Thyroid gland (tissue), 4 donors: ENCODE results near the gene SGCA. TPM values are rescaled to one million over a fixed set of nuclear protein-coding genes. Genes with fewer than 3 reads are reported as not detected.

Experiments used
- DNase-seq, 2 donors: peaks; one replicate each; pipeline ENCODE4 v3.0.0-alpha.2; 2019
- H3K27ac ChIP-seq, 3 donors: fragments of 200-600 bp; sonication (generic); 1 replicate in 2 of 3; 2 replicates in 1 of 3; pipeline ENCODE4 v1.5.1; 2016 to 2019; ENCODE audit warnings: mild to moderate bottlenecking in 1 of 3, moderate library complexity in 1 of 3
- H3K27me3 ChIP-seq: fragments of 200-600 bp; sonication (generic); one replicate; pipeline ENCODE4 v1.5.1; 2019
- H3K36me3 ChIP-seq, 2 donors: fragments of 200-600 bp; sonication (generic); one replicate each; pipeline ENCODE4 v1.5.1; 2016 to 2019
- H3K4me1 ChIP-seq, 2 donors: fragments of 200-600 bp; sonication (generic); one replicate each; pipeline ENCODE4 v1.5.1; 2017 to 2019
- H3K4me3 ChIP-seq, 3 donors: fragments of 200-600 bp; sonication (generic); replicated peaks in 1 of 3; 1 replicate in 2 of 3; 2 replicates in 1 of 3; pipeline ENCODE4 v1.5.1; 2016; ENCODE audit warnings: mild to moderate bottlenecking in 1 of 3
- H3K9me3 ChIP-seq: fragments of 200-600 bp; sonication (generic); one replicate; pipeline ENCODE4 v1.5.1; 2017
- POLR2A ChIP-seq, 2 donors: fragments of 450-650 bp; IDR thresholded peaks; one replicate each; pipeline ENCODE4 v1.6.1; 2017; ENCODE audit warnings: antibody characterized with exemption in 2 of 2, mild to moderate bottlenecking in 2 of 2, moderate library complexity in 1 of 2
- WGBS, 2 donors: methylation state at CpG; one replicate each; pipeline ENCODE4 v1.1.5; 2017; 5-methylcytosine and 5-hydroxymethylcytosine counted together
- intact Hi-C: fragments of 100-400 bp; cut with DNase I; formaldehyde crosslinking; loops from one replicate; pipeline ENCODE4 v1.15.1; 2023
- total RNA-seq, 4 donors: library from RNA; depleted of rRNA; stranded (reverse); fragments of >200 nt; gene quantifications; one replicate each; pipeline ENCODE4 v1.2.3, GENCODE V29; 2016
- TF ChIP-seq, protein P1 (sequence below), 6 experiments: fragments of 200-600 bp in 3 of 6; fragments of 450-650 bp in 3 of 6; sonication (generic) in 3 of 6; IDR thresholded peaks; one replicate each; pipeline ENCODE4 v1.5.1; 2016 to 2019; ENCODE audit warnings: antibody characterized with exemption in 6 of 6, mild to moderate bottlenecking in 2 of 6, inconsistent platforms in 1 of 6, moderate library complexity in 1 of 6

SGCA gene
- total RNA-seq: 1 to 10 TPM in 1 of 4 donors, not detected in 3; 2.0 TPM

DNA sequence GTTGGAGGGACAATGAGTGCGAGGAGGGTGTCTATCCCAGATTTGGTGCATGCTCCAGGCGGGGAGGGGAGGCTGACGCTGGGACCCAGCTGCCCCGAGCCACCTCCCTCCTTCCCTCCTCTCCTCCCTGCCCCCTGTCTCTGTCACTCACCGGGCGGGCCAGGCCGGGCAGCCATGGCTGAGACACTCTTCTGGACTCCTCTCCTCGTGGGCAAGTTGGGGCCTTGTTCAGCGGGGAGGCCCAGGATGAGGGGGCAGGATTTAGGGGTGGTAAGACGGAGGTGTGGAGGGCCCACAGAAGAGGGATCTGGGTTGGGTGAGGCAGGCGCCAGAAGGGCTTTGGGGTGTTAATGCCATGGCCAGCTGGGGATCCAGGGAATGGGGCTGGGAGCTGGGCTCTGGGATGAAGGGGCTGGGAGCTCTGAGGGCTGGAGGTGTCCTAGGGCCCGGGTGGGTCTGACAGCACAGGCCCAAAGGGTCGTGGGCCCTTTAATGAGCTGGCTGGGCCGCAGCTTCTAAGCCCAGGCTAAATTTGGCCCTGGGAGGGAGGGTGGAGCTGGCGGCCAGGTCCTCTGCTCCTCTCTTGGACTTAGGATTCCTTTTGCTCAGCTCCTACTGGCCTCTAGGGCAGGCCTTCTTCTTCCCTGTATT, at the start of gene SGCA:
TSS of gene SGCA (plus strand) at position 139 of the 651 bp plus-strand sequence. CDS start at position 175, 36 bp downstream.
- TF ChIP-seq, protein P1, sequence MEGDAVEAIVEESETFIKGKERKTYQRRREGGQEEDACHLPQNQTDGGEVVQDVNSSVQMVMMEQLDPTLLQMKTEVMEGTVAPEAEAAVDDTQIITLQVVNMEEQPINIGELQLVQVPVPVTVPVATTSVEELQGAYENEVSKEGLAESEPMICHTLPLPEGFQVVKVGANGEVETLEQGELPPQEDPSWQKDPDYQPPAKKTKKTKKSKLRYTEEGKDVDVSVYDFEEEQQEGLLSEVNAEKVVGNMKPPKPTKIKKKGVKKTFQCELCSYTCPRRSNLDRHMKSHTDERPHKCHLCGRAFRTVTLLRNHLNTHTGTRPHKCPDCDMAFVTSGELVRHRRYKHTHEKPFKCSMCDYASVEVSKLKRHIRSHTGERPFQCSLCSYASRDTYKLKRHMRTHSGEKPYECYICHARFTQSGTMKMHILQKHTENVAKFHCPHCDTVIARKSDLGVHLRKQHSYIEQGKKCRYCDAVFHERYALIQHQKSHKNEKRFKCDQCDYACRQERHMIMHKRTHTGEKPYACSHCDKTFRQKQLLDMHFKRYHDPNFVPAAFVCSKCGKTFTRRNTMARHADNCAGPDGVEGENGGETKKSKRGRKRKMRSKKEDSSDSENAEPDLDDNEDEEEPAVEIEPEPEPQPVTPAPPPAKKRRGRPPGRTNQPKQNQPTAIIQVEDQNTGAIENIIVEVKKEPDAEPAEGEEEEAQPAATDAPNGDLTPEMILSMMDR (IDR thresholded peaks at IDR 0.05): no peak
- no peak for TF ChIP-seq POLR2A (IDR thresholded peaks at IDR 0.05)
- Histone ChIP-seq H3K9me3 (no peaks in the 10 kb centered on the region), H3K27me3 (no peaks in the 10 kb centered on the region), H3K27ac (no peak within 1 kb of the TSS), H3K36me3 (no peaks in the 10 kb centered on the region), H3K4me1 (peaks cover 0 to 3% of the 10 kb centered on the region in 2 donors), H3K4me3 (no peak within 1 kb of the TSS)
- 58 to 71% methylated on average over 12 to 13 of the region's 15 CpGs for WGBS, 2 donors
- intact Hi-C loops: no loop called here
- DNase-seq: no peak

GRCh38 chr17:50117202-50118051, 48.4 kb upstream of the SGCA start:
- DNase-seq: peak; percentile 64 to 66
- TF ChIP-seq POLR2A (IDR thresholded peaks at IDR 0.05): no peak
- TF ChIP-seq, protein P1 (IDR thresholded peaks at IDR 0.05): peak in 5 of 6 experiments; percentile 35 to 76 (median 69)
- no peak overlapping the region for H3K4me3 ChIP-seq
- intact Hi-C loops: loop anchor here (10.0 kb wide), 1 partner anchor 177 kb away; no protein-coding TSS in a partner anchor
- peaks cover 7 to 11% of the 10 kb centered on the region in 2 donors for H3K4me1 ChIP-seq
- H3K36me3 ChIP-seq: no peaks in the 10 kb centered on the region
- no peaks in the 10 kb centered on the region for H3K27me3 ChIP-seq
- H3K27ac ChIP-seq: no peak overlapping the region
- no peaks in the 10 kb centered on the region for H3K9me3 ChIP-seq
- WGBS, 2 donors: 27 to 30% methylated on average over 13 to 24 of the region's 64 CpGs

DNA sequence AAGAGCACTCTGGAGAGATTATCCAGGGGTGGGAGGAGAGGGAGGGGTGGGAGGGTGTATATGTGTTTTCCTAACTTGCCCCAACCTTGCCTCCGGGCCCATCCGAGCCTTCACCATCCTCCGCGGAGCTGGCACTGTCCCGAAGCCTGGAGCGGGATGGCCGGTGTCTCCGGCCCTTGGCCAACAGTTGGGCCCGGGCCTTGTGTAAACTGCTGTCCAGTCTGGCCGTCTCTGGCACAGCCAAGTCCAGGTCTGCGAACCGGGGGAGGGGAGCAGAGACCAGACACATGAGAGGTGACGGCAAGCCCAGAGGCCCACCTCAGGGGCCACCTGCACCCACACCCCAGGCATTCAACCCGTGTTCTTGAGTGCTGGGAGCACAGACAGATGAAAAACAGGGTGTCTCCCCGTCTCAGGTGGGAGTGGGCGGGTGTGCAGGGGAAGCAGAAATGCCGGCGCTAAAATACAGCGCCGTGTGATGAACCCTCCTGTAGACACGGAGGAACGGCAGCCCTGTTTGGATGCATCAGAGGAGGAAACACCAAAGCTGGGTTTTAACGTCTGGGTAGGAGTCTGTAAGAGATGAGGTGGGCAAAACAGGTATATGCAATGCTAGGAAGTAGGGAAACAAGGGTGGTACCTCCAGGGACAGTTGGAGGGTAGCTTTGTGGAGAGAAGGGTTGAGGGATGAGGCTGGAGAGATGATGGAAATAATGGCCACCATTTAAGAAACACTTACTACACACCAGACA, 47.6 kb upstream of the SGCA start:
- 72 to 87% methylated on average over 18 to 22 of the region's 23 CpGs for WGBS, 2 donors
- no peak for DNase-seq

GRCh38 chr17:50118828-50119218, 47.0 kb upstream of the SGCA start:
- 76 to 86% methylated on average over 3 to 4 of the region's 4 CpGs for WGBS, 2 donors
- peaks cover 7 to 14% of the 10 kb centered on the region in 2 donors for H3K4me1 ChIP-seq
- DNase-seq: no peak
- H3K27me3 ChIP-seq: no peaks in the 10 kb centered on the region
- H3K9me3 ChIP-seq: no peaks in the 10 kb centered on the region
- no peak for TF ChIP-seq POLR2A (IDR thresholded peaks at IDR 0.05)
- TF ChIP-seq, protein P1 (IDR thresholded peaks at IDR 0.05): no peak
- no peak overlapping the region for H3K27ac ChIP-seq
- H3K4me3 ChIP-seq: no peak overlapping the region
- intact Hi-C loops: loop anchor here (10.0 kb wide), 1 partner anchor 176 kb away; no protein-coding TSS in a partner anchor
- no peaks in the 10 kb centered on the region for H3K36me3 ChIP-seq

More for the DNA sequence above, 47.6 kb upstream of the SGCA start:
- Histone ChIP-seq H3K9me3 (no peaks in the 10 kb centered on the region), H3K27ac (no peak overlapping the region), H3K27me3 (no peaks in the 10 kb centered on the region), H3K4me3 (no peak overlapping the region), H3K4me1 (peaks cover 7 to 10% of the 10 kb centered on the region in 2 donors), H3K36me3 (no peaks in the 10 kb centered on the region)
- TF ChIP-seq, protein P1 (IDR thresholded peaks at IDR 0.05): no peak
- TF ChIP-seq POLR2A (IDR thresholded peaks at IDR 0.05): no peak
- intact Hi-C loops: loop anchor here (10.0 kb wide), 1 partner anchor 177 kb away; no protein-coding TSS in a partner anchor
